Adrenal gland (tissue), 12 donors: ENCODE data around the gene SLC23A3. TPM values are rescaled to one million over a fixed set of nuclear protein-coding genes. Genes with fewer than 3 reads are reported as not detected.

ENCODE experiments used
- DNase-seq, 7 donors: peaks; one replicate each; pipeline ENCODE4 v3.0.0-alpha.2; 2019 to 2020
- H3K27ac ChIP-seq, 5 donors: fragments of 200-600 bp; sonication (generic) in 4 of 5; 1 replicate in 3 of 5; 2 replicates in 2 of 5; pipeline versions ENCODE4 v1.5.1 to v1.8.0; 2016 to 2020; ENCODE audit warnings: mild to moderate bottlenecking in 1 of 5
- H3K27me3 ChIP-seq: fragments of 200-600 bp; 2 replicates; pipeline ENCODE4 v1.8.0; 2021
- H3K36me3 ChIP-seq, 2 donors: fragments of 200-600 bp; replicated peaks in 1 of 2; 1 replicate in 1 of 2; 2 replicates in 1 of 2; pipeline versions ENCODE4 v1.5.1 to v1.8.0; 2018 to 2022
- H3K4me1 ChIP-seq, 2 donors: fragments of 200-600 bp; replicated peaks in 1 of 2; 1 replicate in 1 of 2; 2 replicates in 1 of 2; pipeline versions ENCODE4 v1.5.1 to v1.8.0; 2018 to 2021
- H3K4me3 ChIP-seq, 4 donors: fragments of 200-600 bp; sonication (generic) in 3 of 4; one replicate each; pipeline ENCODE4 v1.5.1; 2016 to 2018
- H3K9me3 ChIP-seq, 3 donors: fragments of 200-600 bp; sonication (generic) in 1 of 3; replicated peaks in 1 of 3; 1 replicate in 2 of 3; 2 replicates in 1 of 3; pipeline versions ENCODE4 v1.5.1 to v1.8.0; 2016 to 2021
- POLR2A ChIP-seq, 2 donors: fragments of 450-650 bp; IDR thresholded peaks; one replicate each; pipeline ENCODE4 v1.6.1; 2017; ENCODE audit warnings: antibody characterized with exemption in 2 of 2, mild to moderate bottlenecking in 2 of 2, moderate library complexity in 1 of 2
- WGBS, 4 donors: extraction: QIAGEN DNeasy Blood & Tissue Kit in 2 of 4; methylation state at CpG; one replicate each; pipeline versions ENCODE4 v1.1.5 to v1.1.7; 2013 to 2017; 5-methylcytosine and 5-hydroxymethylcytosine counted together
- intact Hi-C, 2 donors: fragments of 100-400 bp; cut with DNase I; formaldehyde crosslinking; loops; one replicate each; pipeline versions ENCODE4 v1.14.1 to v1.15.0; 2022 to 2023
- polyA plus RNA-seq, 3 donors: library from polyadenylated mRNA; stranded (reverse); fragments of 200-250 nt in 2 of 3; fragments of 350-450 nt in 1 of 3; fragmentation: Illumina TruSeq in 1 of 3; extraction: RNeasy Lipid Tissue Mini Kit (QIAGEN cat#74804) in 1 of 3; gene quantifications; one replicate each; pipeline ENCODE4 v1.2.3, GENCODE V29; 2013 to 2014
- total RNA-seq, 9 donors: library from RNA; depleted of rRNA in 4 of 9; stranded (reverse); fragments of >200 nt in 4 of 9; fragments of 120-200 nt in 1 of 9; fragmentation: NEBNext Ultra II Directional in 1 of 9; extraction: Animal tissue kit (Norgen Biotek cat#: 25700) in 1 of 9; gene quantifications; one replicate each; pipeline versions ENCODE4 v1.1.0 to v1.2.4, GENCODE V29; 2013 to 2023
- TF ChIP-seq, protein P1 (sequence below), 6 experiments: fragments of 450-650 bp in 4 of 6; fragments of 200-600 bp in 2 of 6; sonication (generic) in 1 of 6; IDR thresholded peaks; 1 replicate in 5 of 6; 2 replicates in 1 of 6; pipeline versions ENCODE4 v1.5.1 to v1.8.0; 2016 to 2021; ENCODE audit warnings: antibody characterized with exemption in 6 of 6, mild to moderate bottlenecking in 2 of 6, moderate library complexity in 1 of 6
- donor health status: healthy with polysubstance abuse.
- donor health status: Bipolar disorder and iron deficiency.
- donor health status: DM: yes; HTN: yes; CAD: no.
- donor health status: DM: no; HTN: no; CAD: no.
- donor health status: DM: no; HTN: no; CAD: no.
- donor health status: DM: yes; HTN: yes; CAD: no.

The SLC23A3 gene
- total and polyA plus RNA-seq, 12 donors, result 0.11 to 4.3 (median 0.84) TPM; not detected in 2

GRCh38 chr2:219116776-219117646, 52.8 kb downstream of the SLC23A3 start:
- intact Hi-C loops, result loop anchor here (5.0 to 10.0 kb wide), 2 partner anchors 40 to 62 kb away; no protein-coding TSS in a partner anchor
- no peak for DNase-seq
- Histone ChIP-seq H3K27ac (no peak overlapping the region), H3K36me3 (no peaks in the 10 kb centered on the region), H3K9me3 (no peaks in the 10 kb centered on the region), H3K27me3 (no peaks in the 10 kb centered on the region), H3K4me3 (no peak overlapping the region), H3K4me1 (no peaks in the 10 kb centered on the region)
- WGBS, 4 donors, result 81 to 90% (median 87%) methylated on average over 8 of the region's 8 CpGs
- TF ChIP-seq, protein P1, sequence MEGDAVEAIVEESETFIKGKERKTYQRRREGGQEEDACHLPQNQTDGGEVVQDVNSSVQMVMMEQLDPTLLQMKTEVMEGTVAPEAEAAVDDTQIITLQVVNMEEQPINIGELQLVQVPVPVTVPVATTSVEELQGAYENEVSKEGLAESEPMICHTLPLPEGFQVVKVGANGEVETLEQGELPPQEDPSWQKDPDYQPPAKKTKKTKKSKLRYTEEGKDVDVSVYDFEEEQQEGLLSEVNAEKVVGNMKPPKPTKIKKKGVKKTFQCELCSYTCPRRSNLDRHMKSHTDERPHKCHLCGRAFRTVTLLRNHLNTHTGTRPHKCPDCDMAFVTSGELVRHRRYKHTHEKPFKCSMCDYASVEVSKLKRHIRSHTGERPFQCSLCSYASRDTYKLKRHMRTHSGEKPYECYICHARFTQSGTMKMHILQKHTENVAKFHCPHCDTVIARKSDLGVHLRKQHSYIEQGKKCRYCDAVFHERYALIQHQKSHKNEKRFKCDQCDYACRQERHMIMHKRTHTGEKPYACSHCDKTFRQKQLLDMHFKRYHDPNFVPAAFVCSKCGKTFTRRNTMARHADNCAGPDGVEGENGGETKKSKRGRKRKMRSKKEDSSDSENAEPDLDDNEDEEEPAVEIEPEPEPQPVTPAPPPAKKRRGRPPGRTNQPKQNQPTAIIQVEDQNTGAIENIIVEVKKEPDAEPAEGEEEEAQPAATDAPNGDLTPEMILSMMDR (IDR thresholded peaks at IDR 0.05), result no peak
- no peak for TF ChIP-seq POLR2A (IDR thresholded peaks at IDR 0.05)

GRCh38 chr2:219112651-219113338, 57.0 kb downstream of the SLC23A3 start:
- no peak for DNase-seq
- no peaks in the 10 kb centered on the region for H3K27me3 ChIP-seq
- H3K4me3 ChIP-seq, result no peak overlapping the region
- intact Hi-C loops, result loop anchor here in 1 of 2 donors (10.0 kb wide), 1 partner anchor 58 kb away; no protein-coding TSS in a partner anchor
- no peaks in the 10 kb centered on the region for H3K36me3 ChIP-seq
- 86 to 87% (median 87%) methylated on average over 9 of the region's 9 CpGs for WGBS, 4 donors
- no peak overlapping the region for H3K27ac ChIP-seq
- no peaks in the 10 kb centered on the region for H3K4me1 ChIP-seq
- no peak for TF ChIP-seq POLR2A (IDR thresholded peaks at IDR 0.05)
- TF ChIP-seq, protein P1 (IDR thresholded peaks at IDR 0.05), result no peak
- H3K9me3 ChIP-seq, result no peaks in the 10 kb centered on the region

GRCh38 chr2:219112062-219112406, 57.8 kb downstream of the SLC23A3 start:
- Histone ChIP-seq H3K27me3 (no peaks in the 10 kb centered on the region), H3K4me3 (no peak overlapping the region), H3K36me3 (no peaks in the 10 kb centered on the region), H3K27ac (no peak overlapping the region), H3K9me3 (no peaks in the 10 kb centered on the region), H3K4me1 (no peaks in the 10 kb centered on the region)
- 92 to 98% (median 95%) methylated on average over 2 of the region's 2 CpGs for WGBS, 4 donors
- no peak for DNase-seq
- intact Hi-C loops, result loop anchor here in 1 of 2 donors (10.0 kb wide), 1 partner anchor 57 kb away; no protein-coding TSS in a partner anchor
- no peak for TF ChIP-seq POLR2A (IDR thresholded peaks at IDR 0.05)
- TF ChIP-seq, protein P1 (IDR thresholded peaks at IDR 0.05), result no peak

Other genes starting within 250 kb of the SLC23A3 start
- 1 to 10 TPM in 3 of 9 donors, under 1 TPM in 3, not detected in 3; 0.13 to 8.7 (median 1.1) TPM for gene CDK5R2, start 210.4 kb downstream of the SLC23A3 start, total RNA-seq
- gene CDK5R2, start 210.4 kb downstream of the SLC23A3 start, polyA plus RNA-seq, result 10 to 100 TPM in 1 of 3 donors, 1 to 10 TPM in 2; 1.7 to 10.4 (median 5.0) TPM
- 1 to 10 TPM in 3 of 9 donors, under 1 TPM in 2, not detected in 4; 0.22 to 7.2 (median 1.2) TPM for gene FEV, start 184.8 kb downstream of the SLC23A3 start, total RNA-seq
- gene FEV, start 184.8 kb downstream of the SLC23A3 start, polyA plus RNA-seq, result 10 to 100 TPM in 1 of 3 donors, 1 to 10 TPM in 2; 3.5 to 16.5 (median 5.3) TPM
- gene CRYBA2, start 176.6 kb downstream of the SLC23A3 start, total RNA-seq, result 1 to 10 TPM in 3 of 9 donors, under 1 TPM in 2, not detected in 4; 0.39 to 6.8 (median 2.1) TPM
- 10 to 100 TPM in 1 of 3 donors, 1 to 10 TPM in 2; 1.6 to 26.6 (median 7.2) TPM for gene CRYBA2, start 176.6 kb downstream of the SLC23A3 start, polyA plus RNA-seq
- gene CFAP65, start 128.5 kb downstream of the SLC23A3 start, total RNA-seq, result under 1 TPM in 2 of 9 donors, not detected in 7; 0.04 to 0.06 TPM
- under 1 TPM; 0.05 to 0.16 (median 0.10) TPM for gene CFAP65, start 128.5 kb downstream of the SLC23A3 start, polyA plus RNA-seq
- under 1 TPM in 1 of 9 donors, not detected in 8; 0.11 TPM for gene IHH, start 109.1 kb downstream of the SLC23A3 start, total RNA-seq
- under 1 TPM in 1 of 3 donors, not detected in 2; 0.17 TPM for gene IHH, start 109.1 kb downstream of the SLC23A3 start, polyA plus RNA-seq
- gene NHEJ1, start 9.2 kb downstream of the SLC23A3 start, total RNA-seq, result 10 to 100 TPM; 11.9 to 22.9 (median 17.8) TPM
- gene NHEJ1, start 9.2 kb downstream of the SLC23A3 start, polyA plus RNA-seq, result 10 to 100 TPM in 1 of 3 donors, 1 to 10 TPM in 2; 5.7 to 26.0 (median 7.1) TPM
- 100 to 1,000 TPM in 6 of 9 donors, 10 to 100 TPM in 3; 32.6 to 137 (median 110) TPM for gene CNPPD1, start 6.9 kb upstream of the SLC23A3 start, total RNA-seq
- gene CNPPD1, start 6.9 kb upstream of the SLC23A3 start, polyA plus RNA-seq, result 10 to 100 TPM; 46.9 to 62.7 (median 61.0) TPM
- gene RETREG2, start 8.2 kb upstream of the SLC23A3 start, total RNA-seq, result 100 to 1,000 TPM in 5 of 9 donors, 10 to 100 TPM in 4; 63.3 to 159 (median 114) TPM
- gene RETREG2, start 8.2 kb upstream of the SLC23A3 start, polyA plus RNA-seq, result 10 to 100 TPM; 30.1 to 63.3 (median 47.6) TPM
- 100 to 1,000 TPM in 1 of 9 donors, 10 to 100 TPM in 8; 28.7 to 156 (median 34.5) TPM for gene ZFAND2B, start 36.8 kb upstream of the SLC23A3 start, total RNA-seq
- 10 to 100 TPM; 24.7 to 85.5 (median 48.3) TPM for gene ZFAND2B, start 36.8 kb upstream of the SLC23A3 start, polyA plus RNA-seq
- 10 to 100 TPM; 10.1 to 85.1 (median 26.8) TPM for gene ABCB6, start 48.9 kb upstream of the SLC23A3 start, total RNA-seq
- 10 to 100 TPM; 22.4 to 73.3 (median 71.2) TPM for gene ABCB6, start 48.9 kb upstream of the SLC23A3 start, polyA plus RNA-seq
- gene ATG9A, start 59.6 kb upstream of the SLC23A3 start, total RNA-seq, result 10 to 100 TPM; 27.3 to 73.1 (median 57.8) TPM
- gene ATG9A, start 59.6 kb upstream of the SLC23A3 start, polyA plus RNA-seq, result 10 to 100 TPM; 13.0 to 37.6 (median 26.5) TPM
- 10 to 100 TPM; 11.5 to 60.1 (median 36.8) TPM for gene ANKZF1, start 59.8 kb upstream of the SLC23A3 start, total RNA-seq
- gene ANKZF1, start 59.8 kb upstream of the SLC23A3 start, polyA plus RNA-seq, result 10 to 100 TPM; 15.0 to 93.1 (median 50.4) TPM
- 10 to 100 TPM in 7 of 9 donors, 1 to 10 TPM in 2; 6.3 to 25.0 (median 14.2) TPM for gene GLB1L, start 75.4 kb upstream of the SLC23A3 start, total RNA-seq
- gene GLB1L, start 75.4 kb upstream of the SLC23A3 start, polyA plus RNA-seq, result 10 to 100 TPM; 12.6 to 18.1 (median 14.9) TPM
- 10 to 100 TPM; 19.2 to 55.8 (median 26.8) TPM for gene STK16, start 75.5 kb upstream of the SLC23A3 start, total RNA-seq
- gene STK16, start 75.5 kb upstream of the SLC23A3 start, polyA plus RNA-seq, result 10 to 100 TPM; 24.7 to 27.1 (median 26.8) TPM
- under 1 TPM in 1 of 9 donors, not detected in 8; 0.14 TPM for gene TUBA4B, start 83.2 kb upstream of the SLC23A3 start, total RNA-seq
- under 1 TPM in 1 of 3 donors, not detected in 2; 0.07 TPM for gene TUBA4B, start 83.2 kb upstream of the SLC23A3 start, polyA plus RNA-seq
- gene TUBA4A, start 83.9 kb upstream of the SLC23A3 start, total RNA-seq, result 100 to 1,000 TPM in 1 of 9 donors, 10 to 100 TPM in 8; 16.6 to 207 (median 26.4) TPM
- 100 to 1,000 TPM in 1 of 3 donors, 10 to 100 TPM in 2; 13.4 to 741 (median 39.6) TPM for gene TUBA4A, start 83.9 kb upstream of the SLC23A3 start, polyA plus RNA-seq
- gene DNAJB2, start 109.3 kb upstream of the SLC23A3 start, total RNA-seq, result 100 to 1,000 TPM in 8 of 9 donors, 10 to 100 TPM in 1; 80.6 to 180 (median 134) TPM
- gene DNAJB2, start 109.3 kb upstream of the SLC23A3 start, polyA plus RNA-seq, result 100 to 1,000 TPM; 126 to 201 (median 145) TPM
- gene PTPRN, start 139.4 kb upstream of the SLC23A3 start, total RNA-seq, result 100 to 1,000 TPM in 1 of 9 donors, 10 to 100 TPM in 2, 1 to 10 TPM in 4, under 1 TPM in 1, not detected in 1; 0.39 to 106 (median 8.9) TPM
- gene PTPRN, start 139.4 kb upstream of the SLC23A3 start, polyA plus RNA-seq, result 10 to 100 TPM in 2 of 3 donors, 1 to 10 TPM in 1; 8.5 to 45.3 (median 26.7) TPM
- gene RESP18, start 162.7 kb upstream of the SLC23A3 start, total RNA-seq, result not detected
- gene RESP18, start 162.7 kb upstream of the SLC23A3 start, polyA plus RNA-seq, result not detected
- 10 to 100 TPM; 33.5 to 59.2 (median 50.6) TPM for gene DNPEP, start 217.9 kb upstream of the SLC23A3 start, total RNA-seq
- gene DNPEP, start 217.9 kb upstream of the SLC23A3 start, polyA plus RNA-seq, result 100 to 1,000 TPM in 1 of 3 donors, 10 to 100 TPM in 2; 30.0 to 107 (median 93.9) TPM
- 10 to 100 TPM in 3 of 9 donors, 1 to 10 TPM in 5, under 1 TPM in 1; 0.94 to 46.5 (median 7.9) TPM for gene DES, start 248.3 kb upstream of the SLC23A3 start, total RNA-seq
- gene DES, start 248.3 kb upstream of the SLC23A3 start, polyA plus RNA-seq, result 100 to 1,000 TPM in 1 of 3 donors, 10 to 100 TPM in 2; 58.4 to 283 (median 60.1) TPM